ENCODE results near the gene MDH2.
"Not testable (repeated sequence)": the region's sequence is repeated elsewhere in the genome, so short reads cannot be mapped to it uniquely, and the experiment has no call there.

Gene MDH2

GRCh38 chr7:76071316-76072242, 23.7 kb downstream of the MDH2 start:
- H3K27ac ChIP-seq: no peak overlapping the region
- DNase-seq (ENCODE audit: low read depth, low spot score): no peak

GRCh38 chr7:76072243-76073148, 24.6 kb downstream of the MDH2 start:
- no peak overlapping the region for H3K27ac ChIP-seq
- no peak for DNase-seq (ENCODE audit: low read depth, low spot score)

- no peak overlapping the region for H3K27ac ChIP-seq
- DNase-seq (ENCODE audit: low read depth, low spot score): no peak
Measured at GRCh38 chr7:76073335-76073990, 25.6 kb downstream of the MDH2 start.

- H3K27ac ChIP-seq: peak overlapping the region; percentile 61
- DNase-seq (ENCODE audit: low read depth, low spot score): no peak
Measured at GRCh38 chr7:76074306-76074971, 26.5 kb downstream of the MDH2 start.

- DNase-seq (ENCODE audit: low read depth, low spot score): no peak
- H3K27ac ChIP-seq: peak overlapping the region; percentile 61
Measured at GRCh38 chr7:76074972-76075370, 27.1 kb downstream of the MDH2 start.

GRCh38 chr7:76076995-76077394, 29.1 kb downstream of the MDH2 start:
- DNase-seq (ENCODE audit: low read depth, low spot score): no peak
- H3K27ac ChIP-seq: peak overlapping the region; percentile 61

GRCh38 chr7:76077435-76077834, 29.5 kb downstream of the MDH2 start:
- H3K27ac ChIP-seq: no peak overlapping the region
- no peak for DNase-seq (ENCODE audit: low read depth, low spot score)

GRCh38 chr7:76080204-76080603, 32.3 kb downstream of the MDH2 start:
- no peak overlapping the region for H3K27ac ChIP-seq
- DNase-seq (ENCODE audit: low read depth, low spot score): no peak

- peak overlapping the region; percentile 99 for H3K27ac ChIP-seq
- not testable (repeated sequence) for DNase-seq (ENCODE audit: low read depth, low spot score)
Measured at GRCh38 chr7:76084115-76084514, 36.2 kb downstream of the MDH2 start.

GRCh38 chr7:76086070-76086469, 38.2 kb downstream of the MDH2 start:
- no peak for DNase-seq (ENCODE audit: low read depth, low spot score)
- H3K27ac ChIP-seq: peak overlapping the region; percentile 99

GRCh38 chr7:76087362-76087791, 39.5 kb downstream of the MDH2 start:
- peak overlapping the region; percentile 99 for H3K27ac ChIP-seq
- peak; percentile 90 for DNase-seq (ENCODE audit: low read depth, low spot score)

GRCh38 chr7:76089865-76090475, 42.1 kb downstream of the MDH2 start:
- H3K27ac ChIP-seq: peak overlapping the region; percentile 99
- no peak for DNase-seq (ENCODE audit: low read depth, low spot score)

GRCh38 chr7:76091506-76091905, 43.6 kb downstream of the MDH2 start:
- DNase-seq (ENCODE audit: low read depth, low spot score): no peak
- H3K27ac ChIP-seq: peak overlapping the region; percentile 8

- H3K27ac ChIP-seq; DNase-seq (ENCODE audit: low read depth, low spot score): not testable (repeated sequence)
Measured at GRCh38 chr7:76093531-76093930, 45.6 kb downstream of the MDH2 start.

- DNase-seq (ENCODE audit: low read depth, low spot score); H3K27ac ChIP-seq: not testable (repeated sequence)
Measured at GRCh38 chr7:76094326-76094725, 46.4 kb downstream of the MDH2 start.

GRCh38 chr7:76095908-76096307, 48.0 kb downstream of the MDH2 start:
- DNase-seq (ENCODE audit: low read depth, low spot score): no peak
- H3K27ac ChIP-seq: no peak overlapping the region

GRCh38 chr7:76101693-76102437, 54.0 kb downstream of the MDH2 start:
- H3K27ac ChIP-seq; DNase-seq (ENCODE audit: low read depth, low spot score): not testable (repeated sequence)

- H3K27ac ChIP-seq: peak overlapping the region; percentile 40
- not testable (repeated sequence) for DNase-seq (ENCODE audit: low read depth, low spot score)
Measured at GRCh38 chr7:76103788-76104187, 55.9 kb downstream of the MDH2 start.

- DNase-seq (ENCODE audit: low read depth, low spot score): peak; percentile 65
- peak overlapping the region; percentile 90 for H3K27ac ChIP-seq
Measured at GRCh38 chr7:76106130-76106529, 58.2 kb downstream of the MDH2 start.
